Common myeloid progenitor, CD34-positive (primary cell): Measurements from ENCODE around the gene TMED4.

Experiments
- CTCF ChIA-PET: fragments of 350-600 bp; sonication (Branson Sonifier 250); formaldehyde crosslinking; loops from one replicate; lab custom pipeline; 2021; ENCODE audit warnings: antibody characterized with exemption; lab: Charles Lee
- POLR2A ChIA-PET: fragments of 350-600 bp; sonication (Branson Sonifier 250); formaldehyde crosslinking; loops from one replicate; lab custom pipeline; 2021; ENCODE audit warnings: antibody characterized with exemption; lab: Charles Lee
- DNase-seq, 3 donors: peaks; one replicate each; pipeline versions ENCODE4 v3.0.0 to v3.0.0-alpha.2; 2013
- H3K27ac ChIP-seq, 2 experiments: 1 replicate in 1 of 2; 2 replicates in 1 of 2; pipeline ENCODE4 v1.7.0; 2013; ENCODE audit warnings: inconsistent platforms in 2 of 2, low read length in 2 of 2, mild to moderate bottlenecking in 2 of 2, low read depth in 1 of 2, moderate library complexity in 1 of 2; ENCODE audit not compliant: severe bottlenecking in 2 of 2, insufficient read depth in 1 of 2, poor library complexity in 1 of 2
- H3K27me3 ChIP-seq, 5 experiments: replicated peaks in 2 of 5; 1 replicate in 3 of 5; 2 replicates in 2 of 5; pipeline versions ENCODE4 v1.6.1 to v1.7.0; 2013; ENCODE audit warnings: low read length in 4 of 5, mild to moderate bottlenecking in 2 of 5, moderate library complexity in 2 of 5, inconsistent platforms in 1 of 5; ENCODE audit not compliant: insufficient read depth in 5 of 5, control insufficient read depth in 4 of 5
- H3K36me3 ChIP-seq, 4 experiments: 1 replicate in 2 of 4; 2 replicates in 2 of 4; pipeline versions ENCODE4 v1.6.1 to v1.7.0; 2013; ENCODE audit warnings: low read length in 3 of 4, control low read depth in 1 of 4, mild to moderate bottlenecking in 1 of 4; ENCODE audit not compliant: control insufficient read depth in 4 of 4, insufficient read depth in 4 of 4
- H3K4me1 ChIP-seq, 4 experiments: 1 replicate in 3 of 4; 2 replicates in 1 of 4; pipeline versions ENCODE4 v1.6.1 to v1.7.1; 2013; ENCODE audit warnings: low read length in 3 of 4, mild to moderate bottlenecking in 3 of 4, control low read depth in 1 of 4, inconsistent platforms in 1 of 4, moderate library complexity in 1 of 4; ENCODE audit not compliant: control insufficient read depth in 4 of 4, insufficient read depth in 4 of 4; ENCODE audit errors: control extremely low read depth in 1 of 4
- H3K4me3 ChIP-seq, 7 experiments: 1 replicate in 4 of 7; 2 replicates in 3 of 7; pipeline versions ENCODE4 v1.5.1 to v1.7.0; 2013; ENCODE audit warnings: mild to moderate bottlenecking in 7 of 7, low read length in 6 of 7, moderate library complexity in 6 of 7, inconsistent platforms in 2 of 7, low read depth in 2 of 7, control low read depth in 1 of 7; ENCODE audit not compliant: insufficient read depth in 4 of 7, control insufficient read depth in 1 of 7; ENCODE audit errors: extremely low read depth in 1 of 7
- H3K9me3 ChIP-seq, 5 experiments: 1 replicate in 4 of 5; 2 replicates in 1 of 5; pipeline versions ENCODE4 v1.6.1 to v1.7.1; 2013; ENCODE audit warnings: low read length in 4 of 5, mild to moderate bottlenecking in 2 of 5, inconsistent platforms in 1 of 5, low read depth in 1 of 5, moderate library complexity in 1 of 5; ENCODE audit not compliant: control insufficient read depth in 4 of 5, insufficient read depth in 2 of 5; ENCODE audit errors: control extremely low read depth in 1 of 5
- WGBS: methylation state at CpG from one replicate; pipeline ENCODE4 v1.1.5; 2013; ENCODE audit not compliant: insufficient coverage; 5-methylcytosine and 5-hydroxymethylcytosine counted together

The TMED4 gene

DNA sequence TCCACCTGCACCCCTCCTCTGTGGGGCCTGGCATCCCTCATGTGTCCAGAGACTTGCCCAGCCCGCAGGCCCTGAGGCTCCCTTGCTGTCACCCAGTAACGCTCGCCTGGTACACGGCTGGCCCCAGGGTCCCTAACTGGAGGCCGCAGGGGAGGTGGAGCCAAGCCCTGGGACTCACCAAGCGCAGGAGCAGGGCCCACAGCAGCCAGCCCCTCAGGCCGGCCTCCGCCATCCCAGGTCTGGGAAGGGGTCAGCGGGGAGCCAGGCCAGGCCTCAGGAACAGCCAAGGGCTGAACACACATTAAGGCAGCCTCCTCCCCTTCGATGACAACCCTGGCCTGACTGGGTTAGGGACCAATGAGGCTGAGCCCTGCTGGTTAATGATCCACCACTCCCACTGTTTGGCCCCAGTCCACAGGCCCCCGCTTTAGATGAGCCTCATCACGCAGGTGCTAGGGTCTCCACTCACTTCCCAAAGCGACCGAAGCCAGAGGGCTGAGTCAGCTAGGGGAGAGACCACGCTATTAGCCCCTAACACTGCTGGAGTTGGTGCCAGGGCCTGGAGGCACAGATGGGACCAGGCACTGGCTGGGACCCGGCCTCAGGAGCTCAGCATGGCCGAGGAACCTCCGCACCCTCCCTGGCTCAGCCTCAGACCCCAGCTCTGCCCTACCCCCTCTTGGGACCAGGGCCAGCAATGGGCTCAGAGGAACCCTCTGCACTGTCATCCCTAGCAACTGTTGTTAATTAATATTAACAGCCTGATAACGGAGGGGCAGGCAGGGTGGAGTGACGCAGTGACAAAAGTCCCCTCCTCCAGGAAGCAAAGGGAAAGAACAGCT is 40.8 kb downstream of the TMED4 start, which contains the start of gene NPC1L1:
NPC1L1 (minus strand) TSS at position 303 of the 842 bp plus-strand sequence; CDS start at position 232, 71 bp downstream.
- ChIA-PET POLR2A (interaction anchor here (0.6 kb wide), 1 partner anchor 8 kb away, joined by 3 read pairs; no protein-coding TSS in a partner anchor), CTCF (interaction anchor here (1.0 kb wide), 1 partner anchor 24 kb away, joined by 3 read pairs; no protein-coding TSS in a partner anchor)
- no peaks in the 10 kb centered on the region for H3K36me3 ChIP-seq
- H3K27me3 ChIP-seq, result no peaks in the 10 kb centered on the region
- H3K27ac ChIP-seq, result no peak within 1 kb of the TSS
- no peak within 1 kb of the TSS for H3K4me3 ChIP-seq
- H3K9me3 ChIP-seq, result no peaks in the 10 kb centered on the region
- DNase-seq, result peak in 2 of 3 donors; percentile 10 to 23
- 95% methylated on average over 18 of the region's 20 CpGs for WGBS
- H3K4me1 ChIP-seq, result no peaks in the 10 kb centered on the region

DNA sequence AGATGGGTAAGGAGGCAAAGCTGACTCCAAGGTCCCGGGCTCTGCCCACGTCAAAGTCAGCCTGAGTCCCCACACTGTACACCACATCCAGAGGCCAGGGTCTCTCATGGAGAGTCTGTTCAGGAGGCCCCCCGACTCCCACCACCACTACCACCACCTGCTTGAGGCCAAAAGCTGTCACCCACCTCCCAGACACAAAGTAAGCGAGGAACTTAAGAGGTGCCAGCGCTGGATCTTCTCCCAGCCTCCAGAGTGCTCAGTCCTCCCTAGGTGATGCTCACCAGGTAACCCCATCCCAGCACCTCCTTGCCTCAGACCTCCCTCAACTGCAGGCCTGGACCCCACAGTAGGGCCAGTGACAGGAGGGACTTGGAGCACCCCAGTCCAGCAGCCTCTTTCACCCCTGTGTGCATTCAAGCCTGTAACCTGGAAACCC is 41.4 kb downstream of the TMED4 start:
- ChIA-PET POLR2A (interaction anchor here (1.0 kb wide), 1 partner anchor 27 kb away, joined by 3 read pairs; no protein-coding TSS in a partner anchor), CTCF (interaction anchor here (0.8 kb wide), 1 partner anchor 192 kb away, joined by 3 read pairs; no protein-coding TSS in a partner anchor)
- H3K27ac ChIP-seq, result no peak overlapping the region
- no peak overlapping the region for H3K4me3 ChIP-seq
- no peaks in the 10 kb centered on the region for H3K27me3 ChIP-seq
- no peaks in the 10 kb centered on the region for H3K9me3 ChIP-seq
- DNase-seq, result no peak
- H3K4me1 ChIP-seq, result no peaks in the 10 kb centered on the region
- whole genome bisulfite sequencing, result 92% methylated on average over 4 of the region's 5 CpGs
- no peaks in the 10 kb centered on the region for H3K36me3 ChIP-seq

DNA sequence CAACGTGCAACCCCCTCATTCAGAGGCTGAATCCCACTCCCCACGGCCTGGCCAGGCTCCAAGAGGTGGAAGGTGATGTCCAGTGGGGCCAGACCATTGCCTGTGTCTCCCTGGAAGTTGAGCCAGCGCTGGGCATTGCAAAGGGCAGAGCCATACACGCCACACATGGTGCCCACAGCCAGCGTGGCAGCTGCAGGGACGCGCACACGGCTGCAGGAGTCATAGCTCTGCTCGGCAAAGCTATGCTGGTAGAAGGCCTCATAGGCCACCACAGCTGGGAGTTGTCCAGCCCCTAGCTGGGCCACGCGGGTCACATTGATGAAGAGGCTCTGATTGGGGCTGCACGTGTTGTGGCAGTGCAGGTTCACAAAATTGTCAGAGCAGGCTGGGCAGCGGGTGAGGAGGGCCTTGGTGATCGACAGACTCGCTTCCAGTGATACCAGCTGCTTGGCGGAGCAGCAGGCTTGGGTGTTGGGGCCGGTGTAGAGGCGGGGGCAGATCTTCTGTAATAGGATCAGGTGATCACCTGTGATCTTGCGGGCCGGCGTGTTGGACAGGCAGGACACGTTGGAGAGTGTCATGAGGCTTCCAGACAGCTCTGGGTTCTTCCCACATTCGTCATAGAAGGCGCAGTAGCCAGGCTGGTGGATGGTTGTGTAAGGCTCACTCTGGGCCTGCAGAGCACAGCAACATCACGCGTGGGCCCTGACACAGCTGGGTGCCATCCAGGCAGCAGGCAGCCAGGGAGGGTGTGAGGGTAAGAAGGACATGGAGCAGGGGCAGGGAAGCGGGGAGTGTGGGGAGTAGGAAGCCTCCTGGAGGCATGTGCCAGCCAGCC is 42.1 kb downstream of the TMED4 start:
- no peaks in the 10 kb centered on the region for H3K36me3 ChIP-seq
- POLR2A ChIA-PET, result interaction anchor here (1.0 kb wide), 1 partner anchor 27 kb away, joined by 3 read pairs; no protein-coding TSS in a partner anchor
- WGBS, result 97% methylated on average over 25 of the region's 27 CpGs
- H3K27ac ChIP-seq, result no peak overlapping the region
- H3K4me3 ChIP-seq, result no peak overlapping the region
- no peaks in the 10 kb centered on the region for H3K27me3 ChIP-seq
- CTCF ChIA-PET, result interaction anchor here (0.8 kb wide), 2 partner anchors 16 to 192 kb away, joined by 3 read pairs; no protein-coding TSS in a partner anchor
- H3K9me3 ChIP-seq, result no peaks in the 10 kb centered on the region
- DNase-seq, result no peak
- H3K4me1 ChIP-seq, result no peaks in the 10 kb centered on the region

GRCh38 chr7:44538798-44539668 is 43.0 kb downstream of the TMED4 start:
- DNase-seq, result no peak
- H3K27me3 ChIP-seq, result no peaks in the 10 kb centered on the region
- no peaks in the 10 kb centered on the region for H3K9me3 ChIP-seq
- ChIA-PET CTCF (interaction anchor here (0.8 kb wide), 1 partner anchor 17 kb away, joined by 3 read pairs; no protein-coding TSS in a partner anchor), POLR2A (interaction anchor here (1.0 kb wide), 1 partner anchor 28 kb away, joined by 3 read pairs; no protein-coding TSS in a partner anchor)
- no peak overlapping the region for H3K27ac ChIP-seq
- no peaks in the 10 kb centered on the region for H3K36me3 ChIP-seq
- H3K4me3 ChIP-seq, result no peak overlapping the region
- no peaks in the 10 kb centered on the region for H3K4me1 ChIP-seq
- 96% methylated on average over 29 of the region's 32 CpGs for WGBS

DNA sequence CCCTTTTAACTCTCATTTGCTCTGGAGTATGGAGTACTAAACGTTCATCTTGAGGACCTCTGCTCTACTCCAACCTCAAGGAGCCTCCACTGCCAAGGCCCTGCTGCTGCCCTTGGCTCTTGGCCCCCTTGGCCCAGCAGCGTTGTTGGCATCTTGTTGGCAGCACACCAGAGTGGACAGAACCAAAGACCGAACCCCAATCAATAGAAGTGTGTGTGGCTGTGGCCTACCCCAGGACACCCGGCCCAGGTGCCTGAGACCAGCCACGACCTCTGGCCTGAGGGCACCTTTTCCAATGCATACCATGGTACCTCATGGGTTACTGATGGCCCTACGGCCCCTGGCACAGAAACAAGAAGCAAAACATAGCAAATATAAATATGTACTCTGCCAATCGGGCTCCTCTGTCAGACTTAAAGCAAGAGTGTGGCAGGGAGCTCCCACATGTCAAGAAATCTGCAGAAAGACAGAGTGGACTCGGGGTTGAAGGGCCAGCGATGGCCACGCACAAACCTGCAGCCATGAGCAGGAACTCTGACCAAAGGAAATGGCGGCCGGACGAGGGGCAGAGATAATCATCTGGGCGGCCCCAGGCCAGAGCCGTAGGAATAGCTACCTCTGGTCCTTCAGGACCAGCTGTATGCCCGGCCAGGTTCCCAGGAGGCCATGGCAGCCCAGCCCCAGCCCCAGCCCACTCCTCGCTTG is 43.8 kb downstream of the TMED4 start:
- WGBS, result 97% methylated on average over 15 of the region's 17 CpGs
- POLR2A ChIA-PET, result interaction anchor here (0.6 kb wide), 1 partner anchor 14 kb away, joined by 5 read pairs; no protein-coding TSS in a partner anchor
- CTCF ChIA-PET, result no interaction called here
- Histone ChIP-seq H3K4me3 (no peak overlapping the region), H3K9me3 (no peaks in the 10 kb centered on the region), H3K27ac (no peak overlapping the region), H3K36me3 (no peaks in the 10 kb centered on the region), H3K27me3 (no peaks in the 10 kb centered on the region), H3K4me1 (no peaks in the 10 kb centered on the region)
- DNase-seq, result no peak

- Histone ChIP-seq H3K9me3 (no peaks in the 10 kb centered on the region), H3K27ac (no peak overlapping the region), H3K27me3 (no peaks in the 10 kb centered on the region), H3K36me3 (no peaks in the 10 kb centered on the region), H3K4me1 (no peaks in the 10 kb centered on the region), H3K4me3 (no peak overlapping the region)
- ChIA-PET CTCF (interaction anchor here (1.0 to 3.6 kb wide), 2 partner anchors 22 to 28 kb away, joined by 3 to 14 read pairs; no protein-coding TSS in a partner anchor), POLR2A (interaction anchor here (0.6 kb wide), 1 partner anchor 13 kb away, joined by 5 read pairs; no protein-coding TSS in a partner anchor)
- no peak for DNase-seq
- WGBS, result 97% methylated on average over 6 of the region's 6 CpGs
Observed at GRCh38 chr7:44537442-44537841, 44.6 kb downstream of the TMED4 start.
